SU-DHL-6 (cell line): ENCODE measurements around the gene NDUFS1.
"Not testable (repeated sequence)": the region's sequence is repeated elsewhere in the genome, so short reads cannot be mapped to it uniquely, and the experiment has no call there.

ENCODE experiments used
- EZH2phosphoT487 ChIP-seq: fragments of 200-600 bp; sonication (generic), shearing (Covaris generic); conservative IDR thresholded peaks from 2 replicates; pipeline ENCODE4 v1.6.1; 2018; ENCODE audit warnings: mild to moderate bottlenecking, antibody characterized with exemption, low read length, moderate library complexity, mixed read lengths
- TF ChIP-seq, protein P1 (sequence below): fragments of 200-600 bp; sonication (generic); IDR thresholded peaks from one replicate; pipeline ENCODE4 v1.5.1; 2017; ENCODE audit warnings: antibody characterized with exemption, mild to moderate bottlenecking, low read length, moderate library complexity; ENCODE audit not compliant: insufficient read depth, poor library complexity, severe bottlenecking

DNA sequence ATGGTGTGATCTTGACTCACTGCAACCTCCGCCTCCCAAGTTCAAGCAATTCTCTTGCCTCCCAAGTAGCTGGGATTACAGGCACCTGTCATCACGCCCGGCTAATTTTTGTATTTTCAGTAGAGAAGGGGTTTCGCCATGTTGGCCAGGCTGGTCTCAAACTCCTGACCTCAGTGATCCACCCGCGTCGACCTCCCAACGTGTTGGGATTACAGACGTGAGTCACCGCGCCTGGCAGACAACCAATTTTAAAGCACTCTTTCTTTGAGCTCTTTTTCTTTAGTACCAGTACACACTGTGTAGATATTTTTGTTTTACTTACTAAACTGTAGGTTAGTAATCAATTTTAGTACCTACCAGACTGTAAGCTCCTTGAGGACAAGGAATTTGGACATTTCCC, 2.2 kb downstream of the NDUFS1 start:
- TF ChIP-seq, protein P1, sequence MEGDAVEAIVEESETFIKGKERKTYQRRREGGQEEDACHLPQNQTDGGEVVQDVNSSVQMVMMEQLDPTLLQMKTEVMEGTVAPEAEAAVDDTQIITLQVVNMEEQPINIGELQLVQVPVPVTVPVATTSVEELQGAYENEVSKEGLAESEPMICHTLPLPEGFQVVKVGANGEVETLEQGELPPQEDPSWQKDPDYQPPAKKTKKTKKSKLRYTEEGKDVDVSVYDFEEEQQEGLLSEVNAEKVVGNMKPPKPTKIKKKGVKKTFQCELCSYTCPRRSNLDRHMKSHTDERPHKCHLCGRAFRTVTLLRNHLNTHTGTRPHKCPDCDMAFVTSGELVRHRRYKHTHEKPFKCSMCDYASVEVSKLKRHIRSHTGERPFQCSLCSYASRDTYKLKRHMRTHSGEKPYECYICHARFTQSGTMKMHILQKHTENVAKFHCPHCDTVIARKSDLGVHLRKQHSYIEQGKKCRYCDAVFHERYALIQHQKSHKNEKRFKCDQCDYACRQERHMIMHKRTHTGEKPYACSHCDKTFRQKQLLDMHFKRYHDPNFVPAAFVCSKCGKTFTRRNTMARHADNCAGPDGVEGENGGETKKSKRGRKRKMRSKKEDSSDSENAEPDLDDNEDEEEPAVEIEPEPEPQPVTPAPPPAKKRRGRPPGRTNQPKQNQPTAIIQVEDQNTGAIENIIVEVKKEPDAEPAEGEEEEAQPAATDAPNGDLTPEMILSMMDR = not testable (repeated sequence)
- not testable (repeated sequence) for TF ChIP-seq EZH2phosphoT487
